Measurements from ENCODE around the gene TCEA2. TPM values are rescaled to one million over a fixed set of nuclear protein-coding genes. Genes with fewer than 3 reads are reported as not detected.

TCEA2 gene
- total RNA-seq, 3 donors from 2014 or later (not counting 1 experiment from before 2014, with no cell fraction given), result 25.0 to 28.7 (median 28.5) TPM

DNA sequence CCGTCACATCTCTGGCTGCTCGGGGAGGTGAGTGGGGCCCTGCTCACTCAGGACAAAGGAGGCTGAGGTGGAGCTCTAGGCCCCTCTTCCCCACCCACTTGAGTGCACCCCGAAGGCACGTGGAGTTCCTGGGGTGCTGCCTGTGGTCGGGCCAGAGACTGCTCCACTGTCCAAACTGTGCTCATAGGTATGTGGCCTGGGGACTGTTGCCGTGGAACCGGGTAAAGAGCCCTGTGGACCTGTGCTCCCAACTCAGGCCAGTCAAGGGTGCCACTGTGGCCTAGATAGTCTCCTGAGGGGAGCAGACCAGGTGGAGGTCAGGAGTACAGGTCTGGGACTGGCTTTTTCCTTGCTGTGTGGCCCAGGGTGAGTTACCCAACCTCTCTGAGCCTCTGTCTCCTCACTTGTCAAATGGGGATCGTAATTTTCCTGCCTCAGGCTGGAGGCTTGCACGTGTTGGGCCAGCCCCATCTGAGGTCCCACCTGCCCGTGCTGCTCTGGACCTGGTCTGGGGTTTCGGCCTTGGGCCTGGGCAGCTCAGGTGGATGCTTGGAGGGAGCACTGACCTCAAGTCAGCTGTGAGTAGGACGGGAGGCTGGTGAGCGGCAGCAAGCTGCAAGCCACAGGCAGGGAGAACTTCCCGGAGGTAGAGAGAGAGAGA is 56.8 kb downstream of the TCEA2 start:
- Mint-ChIP-seq H3K27me3 (ENCODE audit: low read depth in 2 of 2) (peaks cover 9 to 14% of the 10 kb centered on the region in 2 donors), H3K4me3 (peak overlapping the region; percentile 77), H3K9me3 (no peaks in the 10 kb centered on the region), H3K36me3 (no peaks in the 10 kb centered on the region), H3K4me1 (peaks cover 8% of the 10 kb centered on the region in 2 donors), H3K27ac (peak overlapping the region; percentile 78 to 91)
- TF ChIP-seq, protein P1, sequence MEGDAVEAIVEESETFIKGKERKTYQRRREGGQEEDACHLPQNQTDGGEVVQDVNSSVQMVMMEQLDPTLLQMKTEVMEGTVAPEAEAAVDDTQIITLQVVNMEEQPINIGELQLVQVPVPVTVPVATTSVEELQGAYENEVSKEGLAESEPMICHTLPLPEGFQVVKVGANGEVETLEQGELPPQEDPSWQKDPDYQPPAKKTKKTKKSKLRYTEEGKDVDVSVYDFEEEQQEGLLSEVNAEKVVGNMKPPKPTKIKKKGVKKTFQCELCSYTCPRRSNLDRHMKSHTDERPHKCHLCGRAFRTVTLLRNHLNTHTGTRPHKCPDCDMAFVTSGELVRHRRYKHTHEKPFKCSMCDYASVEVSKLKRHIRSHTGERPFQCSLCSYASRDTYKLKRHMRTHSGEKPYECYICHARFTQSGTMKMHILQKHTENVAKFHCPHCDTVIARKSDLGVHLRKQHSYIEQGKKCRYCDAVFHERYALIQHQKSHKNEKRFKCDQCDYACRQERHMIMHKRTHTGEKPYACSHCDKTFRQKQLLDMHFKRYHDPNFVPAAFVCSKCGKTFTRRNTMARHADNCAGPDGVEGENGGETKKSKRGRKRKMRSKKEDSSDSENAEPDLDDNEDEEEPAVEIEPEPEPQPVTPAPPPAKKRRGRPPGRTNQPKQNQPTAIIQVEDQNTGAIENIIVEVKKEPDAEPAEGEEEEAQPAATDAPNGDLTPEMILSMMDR (IDR thresholded peaks at IDR 0.05), result no peak
- H3K4me1 ChIP-seq (ENCODE audit: control insufficient read depth, insufficient read depth, low read length), result peaks cover 10% of the 10 kb centered on the region
- H3K27ac ChIP-seq (ENCODE audit: low read length), result no peak overlapping the region
- no peaks in the 10 kb centered on the region for H3K36me3 ChIP-seq (ENCODE audit: control insufficient read depth, insufficient read depth, low read length)
- H3K27me3 ChIP-seq (ENCODE audit: control insufficient read depth, insufficient read depth, low read length), result peaks cover 5% of the 10 kb centered on the region
- no peak overlapping the region for H3K4me3 ChIP-seq (ENCODE audit: low read length)
- peak in 1 of 2 donors; percentile 31 for DNase-seq
- WGBS (ENCODE audit: insufficient coverage), result 68% methylated on average over 13 of the region's 14 CpGs
- peak in 1 of 3 donors; percentile 23 for ATAC-seq
- intact Hi-C loops (cut with micrococcal nuclease), result loop anchor here (1.0 to 5.0 kb wide), 5 partner anchors 37 to 581 kb away; partner anchors contain the start of gene PRPF6
- no peaks in the 10 kb centered on the region for H3K9me3 ChIP-seq (ENCODE audit: control insufficient read depth, insufficient read depth, low read length)

DNA sequence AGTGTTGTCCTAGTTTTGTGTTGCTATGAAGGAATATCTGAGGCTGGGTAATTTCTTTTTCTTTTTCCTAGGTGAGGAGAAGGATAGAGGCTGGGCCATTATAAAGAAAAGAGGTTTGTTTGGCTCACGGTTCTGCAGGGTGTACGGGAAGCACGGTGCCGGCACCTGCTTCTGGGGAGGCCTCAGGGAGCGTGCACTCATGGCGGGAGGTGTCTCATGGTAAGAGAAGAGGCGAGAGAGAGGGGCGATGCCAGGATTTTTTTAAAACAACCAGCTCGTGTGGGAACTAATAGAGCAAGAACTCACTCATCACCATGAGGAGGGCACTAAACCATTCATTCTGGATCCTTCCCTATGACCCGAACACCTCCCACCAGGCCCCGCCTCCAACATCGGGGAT is 58.6 kb downstream of the TCEA2 start:
- Mint-ChIP-seq H3K27me3 (ENCODE audit: low read depth in 2 of 2) (peaks cover 9 to 14% of the 10 kb centered on the region in 2 donors), H3K36me3 (no peaks in the 10 kb centered on the region), H3K4me3 (no peak overlapping the region), H3K9me3 (no peaks in the 10 kb centered on the region), H3K4me1 (peaks cover 8% of the 10 kb centered on the region in 2 donors), H3K27ac (no peak overlapping the region)
- H3K9me3 ChIP-seq (ENCODE audit: control insufficient read depth, insufficient read depth, low read length), result no peaks in the 10 kb centered on the region
- no peak overlapping the region for H3K27ac ChIP-seq (ENCODE audit: low read length)
- 92% methylated on average over 12 of the region's 12 CpGs for WGBS (ENCODE audit: insufficient coverage)
- DNase-seq, result no peak
- ATAC-seq, result no peak
- peaks cover 5% of the 10 kb centered on the region for H3K27me3 ChIP-seq (ENCODE audit: control insufficient read depth, insufficient read depth, low read length)
- H3K4me1 ChIP-seq (ENCODE audit: control insufficient read depth, insufficient read depth, low read length), result peaks cover 10% of the 10 kb centered on the region
- H3K36me3 ChIP-seq (ENCODE audit: control insufficient read depth, insufficient read depth, low read length), result no peaks in the 10 kb centered on the region
- H3K4me3 ChIP-seq (ENCODE audit: low read length), result no peak overlapping the region
- intact Hi-C loops (cut with micrococcal nuclease), result loop anchor here (2.0 to 5.0 kb wide), 4 partner anchors 39 to 583 kb away; partner anchors contain the start of gene PRPF6
- TF ChIP-seq, protein P1 (IDR thresholded peaks at IDR 0.05), result no peak

Other genes starting within 250 kb of the TCEA2 start
- 1 to 10 TPM; 1.1 TPM for gene ZBTB46, start 231.9 kb upstream of the TCEA2 start, total RNA-seq
- gene ABHD16B, start 201.7 kb upstream of the TCEA2 start, total RNA-seq, result not detected
- 10 to 100 TPM; 36.8 to 47.2 (median 45.1) TPM for gene TPD52L2, start 197.9 kb upstream of the TCEA2 start, total RNA-seq
- 10 to 100 TPM; 27.5 to 45.1 (median 42.8) TPM for gene DNAJC5, start 168.1 kb upstream of the TCEA2 start, total RNA-seq
- gene UCKL1, start 106.8 kb upstream of the TCEA2 start, total RNA-seq, result 10 to 100 TPM; 49.9 to 58.1 (median 49.9) TPM
- 10 to 100 TPM; 11.5 to 16.8 (median 13.8) TPM for gene ZNF512B, start 93.3 kb upstream of the TCEA2 start, total RNA-seq
- gene SAMD10, start 83.6 kb upstream of the TCEA2 start, total RNA-seq, result 10 to 100 TPM; 15.2 to 22.3 (median 17.6) TPM
- gene PRPF6, start 82.1 kb upstream of the TCEA2 start, total RNA-seq, result 10 to 100 TPM; 52.7 to 63.0 (median 55.0) TPM
- 1 to 10 TPM; 4.3 to 5.5 (median 5.3) TPM for gene C20orf204, start 27.0 kb upstream of the TCEA2 start, total RNA-seq
- gene SOX18, start 13.6 kb upstream of the TCEA2 start, total RNA-seq, result not detected
- 10 to 100 TPM; 61.9 to 76.4 (median 68.2) TPM for gene RGS19, start 16.3 kb downstream of the TCEA2 start, total RNA-seq
- 1 to 10 TPM; 1.2 to 2.2 (median 1.4) TPM for gene OPRL1, start 16.9 kb downstream of the TCEA2 start, total RNA-seq
- gene LKAAEAR1, start 21.2 kb downstream of the TCEA2 start, total RNA-seq, result not detected
- gene NPBWR2, start 44.4 kb downstream of the TCEA2 start, total RNA-seq, result not detected
- not detected for gene MYT1, start 101.3 kb downstream of the TCEA2 start, total RNA-seq
- 10 to 100 TPM; 63.8 to 100.0 (median 65.6) TPM for gene PCMTD2, start 192.6 kb downstream of the TCEA2 start, total RNA-seq

All from natural killer cell (primary cell).